Occipital lobe (tissue), 2 donors: Measurements from ENCODE around the gene KCNK16. TPM values are rescaled to one million over a fixed set of nuclear protein-coding genes. Genes with fewer than 3 reads are reported as not detected.
A peak's percentile ranks its signal among the peaks of the same experiment; 100 is the strongest.

Source experiments
- DNase-seq: peaks from one replicate; lab custom pipeline; 2025; lab: John Stamatoyannopoulos, UW
- total RNA-seq: library from RNA; depleted of rRNA; stranded (reverse); fragments of >200 nt; gene quantifications from one replicate; pipeline ENCODE4 v1.2.3, GENCODE V29; 2014

KCNK16 gene
- not detected for total RNA-seq

DNA sequence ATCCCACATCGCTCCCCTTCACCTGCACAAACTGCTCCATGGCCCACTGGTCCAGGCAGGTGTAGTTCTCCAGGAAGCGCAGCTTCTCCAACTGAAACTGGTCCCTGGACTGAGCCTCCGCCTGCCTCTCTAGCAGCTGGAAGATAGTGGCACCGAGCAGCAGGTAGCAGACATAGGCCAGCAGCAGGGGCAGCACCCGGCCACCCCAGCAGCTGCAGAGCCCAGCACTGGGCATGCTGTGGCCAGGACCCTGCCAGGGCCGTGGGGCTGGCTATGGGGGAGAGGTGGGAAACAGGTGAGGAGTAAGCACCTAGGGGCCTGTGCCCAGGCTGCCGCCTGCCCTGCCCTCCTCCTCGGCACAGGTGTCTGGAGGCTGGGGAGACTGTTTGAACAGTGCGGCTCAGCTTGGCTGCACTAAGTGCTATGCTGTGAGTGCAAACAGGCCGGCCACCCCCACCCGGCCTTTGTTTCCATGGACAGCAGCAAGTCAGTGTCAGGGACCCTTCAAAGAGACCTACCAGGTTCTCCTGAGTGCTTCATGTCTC lies at the start of gene KCNK16:
Gene KCNK16, minus strand, starts transcription at position 397 of the 545 bp plus-strand sequence. Its CDS starts 162 bp downstream, at position 235.
- no peak for DNase-seq

DNA sequence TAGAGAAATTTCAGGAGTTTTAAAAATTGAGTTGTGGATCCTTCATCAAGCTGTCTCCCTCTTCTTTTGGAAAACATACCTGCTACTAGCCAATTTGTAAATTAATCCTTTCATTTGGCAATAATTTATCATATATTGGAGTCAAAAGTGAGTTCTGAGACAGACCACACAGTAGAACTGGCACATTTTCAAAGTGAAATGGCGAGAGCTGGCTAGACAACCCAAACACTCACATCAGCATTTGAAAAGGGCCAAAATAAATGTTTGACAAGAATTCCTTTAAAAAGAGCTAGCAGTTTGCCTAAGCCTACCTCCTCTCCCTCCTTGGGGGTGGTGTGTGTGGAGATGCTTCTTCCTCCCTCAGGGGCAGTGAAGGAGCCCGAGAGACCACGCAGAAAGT lies 47.9 kb upstream of the KCNK16 start:
- DNase-seq = no peak

DNA sequence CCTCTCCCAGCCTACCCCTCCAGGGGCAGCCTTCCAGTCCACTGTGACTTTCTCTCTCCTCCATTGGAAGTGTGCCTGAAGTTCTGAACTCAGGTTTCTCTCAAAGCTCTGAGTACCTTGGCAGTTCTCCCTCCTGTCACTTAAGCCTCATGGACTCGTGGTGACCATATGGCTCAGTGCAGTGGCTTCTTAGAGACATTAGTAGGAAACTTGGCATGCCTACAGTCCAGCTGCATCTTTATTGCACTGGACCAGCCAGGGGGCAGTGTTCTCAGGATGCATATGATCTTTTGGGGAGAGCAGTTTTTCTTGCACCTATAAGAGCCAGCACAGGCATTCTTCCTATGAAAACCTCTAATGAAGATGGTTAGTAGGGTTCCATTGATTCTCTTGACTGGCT lies 47.5 kb upstream of the KCNK16 start:
- no peak for DNase-seq

DNA sequence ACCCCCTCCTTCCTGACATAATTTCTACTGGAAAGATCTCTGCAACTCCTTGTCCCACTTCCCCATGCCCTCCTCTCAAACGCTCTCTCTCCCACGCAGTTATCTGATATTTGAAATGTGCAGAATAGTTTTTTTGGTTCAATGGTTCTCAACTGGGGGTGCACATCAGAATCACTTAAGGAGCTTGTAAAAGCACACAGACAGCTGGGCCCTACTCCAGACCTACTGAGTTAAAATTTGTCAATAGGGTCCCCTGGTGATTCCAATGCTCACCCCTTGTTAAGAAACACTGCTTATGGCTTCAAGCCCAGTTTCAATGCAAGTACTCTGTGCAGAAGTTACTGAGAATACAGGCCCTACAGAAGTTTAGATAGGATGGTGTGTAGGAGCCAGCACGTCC lies 45.2 kb upstream of the KCNK16 start:
- no peak for DNase-seq

DNA sequence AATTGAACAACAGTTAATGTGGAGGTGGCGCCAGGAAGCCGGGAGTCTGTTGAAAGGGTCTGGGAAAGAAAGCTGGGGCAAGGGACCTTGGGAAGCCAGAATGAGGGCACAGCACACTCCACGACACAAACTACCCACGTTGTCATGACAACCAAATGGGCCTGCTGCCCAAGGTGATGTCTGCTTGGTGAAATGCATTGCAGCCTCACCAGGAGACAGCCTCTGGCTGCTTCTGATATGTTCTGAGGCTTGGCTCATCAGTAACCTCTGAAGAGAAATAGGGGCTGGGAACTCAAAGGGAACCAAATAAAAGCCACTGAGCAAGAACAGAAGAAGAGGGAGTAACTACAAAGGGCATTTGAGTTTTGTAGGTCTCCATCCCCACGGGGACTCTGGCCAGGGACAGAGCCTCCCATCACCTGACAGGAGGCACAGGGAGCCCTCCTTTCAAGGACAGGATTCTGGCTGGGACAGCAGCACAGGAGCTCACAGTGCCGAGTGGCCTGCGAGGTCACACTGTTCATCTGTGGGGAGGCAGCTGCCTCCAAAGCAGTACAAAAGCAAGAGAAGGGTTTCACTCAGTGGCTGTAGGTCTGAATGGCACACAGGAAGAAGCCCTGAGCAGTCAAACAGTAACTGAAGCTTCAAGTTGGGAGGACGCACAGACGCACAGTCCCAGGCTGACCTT lies 44.6 kb upstream of the KCNK16 start:
- peak; percentile 40 for DNase-seq

DNA sequence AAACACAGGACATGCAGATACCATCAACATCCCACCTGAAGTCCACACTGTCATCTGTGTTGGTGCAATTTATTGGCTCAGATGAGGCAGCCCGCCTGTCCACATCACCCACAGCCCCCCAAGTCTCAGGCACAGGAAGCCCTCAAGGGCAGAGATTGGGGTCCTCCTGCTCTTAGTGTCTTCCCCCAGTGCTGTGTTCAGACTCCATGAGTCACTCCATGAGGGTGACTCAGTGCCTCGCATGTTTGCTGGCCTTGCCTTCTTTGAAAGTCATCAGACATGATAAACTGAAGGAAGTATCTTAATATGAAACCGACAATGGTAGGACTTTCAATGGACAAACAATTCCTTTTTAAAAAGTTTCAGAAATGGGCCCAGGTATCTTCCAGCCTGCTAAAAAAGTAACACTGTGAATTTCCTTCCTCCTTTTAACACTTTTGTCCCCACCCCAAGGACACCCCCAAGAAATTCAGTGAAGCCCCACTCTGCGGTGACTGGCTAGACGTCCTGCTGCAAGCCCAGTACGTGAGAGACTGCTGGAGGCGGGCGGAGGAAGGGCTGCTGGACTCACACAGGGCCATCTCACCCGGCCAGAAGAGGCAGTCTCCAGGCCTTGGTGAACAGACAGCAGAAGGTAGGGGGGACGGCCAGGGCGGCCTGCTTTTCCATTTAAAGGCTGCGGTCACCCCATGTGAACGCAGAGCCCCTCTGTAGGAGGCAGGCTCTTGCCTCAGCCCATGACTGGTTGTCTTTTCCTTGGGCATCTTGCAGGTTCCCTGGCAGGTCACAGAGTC lies 43.0 kb upstream of the KCNK16 start:
- no peak for DNase-seq

DNA sequence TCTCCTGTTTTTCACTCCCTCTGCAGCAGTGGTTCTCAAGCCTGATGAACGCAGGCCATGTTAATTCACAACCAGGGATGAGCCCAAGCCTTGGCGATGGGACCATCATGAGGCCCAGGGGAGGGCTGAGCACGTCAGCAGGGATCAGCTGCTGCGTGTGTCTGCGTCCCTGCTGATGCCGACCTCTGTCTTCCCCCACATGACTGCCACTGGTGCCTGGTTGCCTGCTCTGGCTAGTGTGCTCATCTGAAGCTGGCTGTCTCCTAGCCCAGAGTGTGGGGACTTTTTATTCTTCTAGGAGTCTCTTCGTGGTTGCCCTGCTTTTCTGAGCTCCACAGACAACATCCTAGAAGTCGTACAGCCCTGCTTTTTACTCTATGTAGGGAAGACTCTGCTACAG lies 40.8 kb upstream of the KCNK16 start:
- DNase-seq = no peak

DNA sequence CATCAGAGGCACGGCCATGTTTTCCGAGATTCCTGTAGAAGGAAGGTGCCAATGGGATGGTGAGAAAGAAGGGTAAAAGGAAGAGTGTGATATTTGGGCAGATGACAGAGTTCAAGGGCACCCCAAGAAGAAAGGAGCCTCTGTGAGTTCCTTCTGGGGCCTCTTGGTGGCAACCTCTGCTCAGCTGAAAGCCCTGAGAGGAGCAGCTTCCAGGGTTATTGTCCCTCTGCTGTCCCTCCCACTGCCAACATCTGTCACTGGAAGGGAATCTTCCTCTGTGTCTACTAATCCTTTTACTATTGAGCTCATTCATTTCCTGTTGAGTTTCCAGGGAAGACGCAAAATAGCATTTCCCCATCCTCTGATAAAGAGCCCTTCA lies 40.0 kb upstream of the KCNK16 start:
- peak; percentile 36 for DNase-seq

DNA sequence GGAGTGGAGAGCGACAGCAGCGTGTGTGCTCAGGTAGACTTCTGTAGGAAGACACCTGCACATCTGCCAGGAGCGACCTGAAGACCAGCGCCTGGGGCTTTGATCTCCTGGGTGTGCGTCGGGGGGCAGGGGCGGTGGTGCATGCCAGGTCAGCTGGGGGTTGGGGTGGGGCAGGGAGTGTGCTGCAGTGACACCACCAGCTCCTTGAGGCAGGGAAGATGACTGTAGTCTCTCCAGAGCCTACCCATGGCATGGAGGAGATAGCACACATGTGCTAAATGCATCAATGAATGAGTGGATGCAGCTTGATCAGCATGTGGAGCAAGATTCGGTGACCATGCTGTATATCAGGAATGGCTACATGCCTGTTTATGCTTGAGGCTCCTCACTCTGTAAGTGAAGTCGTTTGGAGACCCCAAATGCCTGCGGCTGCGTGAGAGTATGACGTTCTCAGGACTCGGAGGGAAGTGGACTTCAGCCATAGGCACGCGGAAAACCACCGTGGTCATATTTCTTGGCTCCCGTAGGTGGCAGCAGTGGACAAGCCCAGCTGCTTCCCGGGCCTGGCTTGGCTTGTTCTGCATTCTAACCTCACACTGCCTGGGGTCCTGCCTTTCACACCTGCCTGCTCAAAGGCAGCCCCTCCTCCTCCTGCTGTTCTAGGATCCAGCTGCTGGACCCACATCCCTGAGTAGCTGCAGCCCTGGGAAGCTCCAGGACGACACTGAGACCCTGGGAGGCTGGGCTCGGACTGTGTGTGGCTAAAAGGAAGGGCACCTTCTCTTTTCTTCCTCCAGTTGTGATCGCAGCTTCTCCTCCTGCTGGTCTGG lies 39.4 kb upstream of the KCNK16 start:
- DNase-seq = peak; percentile 58

DNA sequence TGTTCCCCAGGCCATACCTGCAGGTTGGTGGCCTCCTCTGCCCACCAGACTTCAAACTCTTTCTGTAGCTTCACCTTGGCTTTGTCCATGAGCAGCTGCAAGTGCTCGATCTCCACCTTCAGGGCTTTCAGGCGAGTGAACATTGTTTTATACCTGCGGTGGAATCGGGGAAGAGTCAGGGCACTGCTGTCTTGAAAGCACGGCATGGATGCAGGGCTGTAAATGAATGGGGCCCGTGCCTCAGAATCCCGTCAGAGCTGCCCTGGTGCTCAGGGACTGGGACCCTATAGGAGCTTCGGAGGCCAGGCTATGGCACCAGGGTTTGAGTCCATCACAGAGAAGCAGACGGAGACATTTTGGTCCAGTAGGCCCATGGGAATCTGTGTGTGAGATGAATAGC lies 37.9 kb upstream of the KCNK16 start:
- no peak for DNase-seq

DNA sequence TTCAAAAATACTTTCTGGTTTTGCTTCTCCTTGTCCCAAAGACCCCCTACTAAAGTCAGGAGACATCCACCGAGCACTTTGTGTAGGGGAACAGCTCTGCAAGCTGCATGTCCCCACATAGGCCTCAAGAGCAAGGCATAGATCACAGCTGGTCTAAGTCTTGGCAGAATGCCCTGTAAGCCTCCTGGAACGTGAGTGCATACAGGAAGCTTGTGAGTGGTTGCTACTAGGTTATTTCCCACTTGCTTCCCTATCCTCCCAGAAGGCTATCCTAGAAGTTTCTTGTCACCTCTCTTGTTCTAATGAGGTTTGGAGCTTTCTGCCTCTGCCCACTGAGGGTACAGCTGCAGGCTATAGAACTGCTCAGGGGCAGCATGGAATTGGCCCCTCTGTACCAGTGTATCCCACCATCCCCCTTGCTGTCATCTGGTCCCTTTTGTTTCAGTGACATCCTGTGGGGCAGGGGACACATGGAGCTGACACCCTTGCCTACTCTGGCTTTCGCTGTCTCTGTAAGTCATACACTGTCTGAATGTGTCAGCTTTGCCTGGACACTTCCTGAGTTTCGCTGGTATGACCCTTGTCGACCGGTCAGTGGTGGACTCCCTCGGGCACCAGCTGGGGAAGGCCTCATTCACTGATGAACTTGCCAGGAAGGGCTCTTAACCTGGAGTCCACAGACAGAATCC lies 35.6 kb upstream of the KCNK16 start:
- no peak for DNase-seq

DNA sequence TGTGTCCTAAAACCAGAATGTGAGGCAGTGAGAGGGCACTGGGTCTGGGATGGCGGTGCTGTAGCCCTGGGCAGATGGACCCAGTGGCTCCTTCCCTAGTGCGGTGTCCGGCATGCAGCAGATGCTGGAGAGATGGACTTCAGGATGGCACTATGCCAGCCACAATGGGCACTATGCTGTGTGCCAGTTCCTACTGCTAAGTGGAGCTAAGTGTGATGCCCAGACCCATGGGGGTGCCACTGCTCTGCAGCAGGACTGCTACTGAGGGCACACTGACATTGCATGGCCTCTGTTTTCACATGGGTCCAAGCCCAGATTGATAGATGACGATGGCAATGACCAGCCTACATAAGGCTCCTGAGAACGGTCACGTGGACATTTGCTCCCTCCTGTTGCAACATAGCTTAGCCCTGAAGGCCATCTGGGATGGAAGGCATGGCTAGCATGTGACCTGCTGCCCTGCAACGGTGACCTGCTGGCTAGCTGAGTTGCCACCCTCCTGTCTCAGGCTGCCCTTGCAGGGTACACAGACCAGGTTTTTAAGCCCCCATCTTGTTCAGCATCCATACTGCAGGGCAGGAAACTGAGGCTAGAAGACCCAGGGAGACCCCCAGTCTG lies 31.3 kb upstream of the KCNK16 start:
- no peak for DNase-seq

DNA sequence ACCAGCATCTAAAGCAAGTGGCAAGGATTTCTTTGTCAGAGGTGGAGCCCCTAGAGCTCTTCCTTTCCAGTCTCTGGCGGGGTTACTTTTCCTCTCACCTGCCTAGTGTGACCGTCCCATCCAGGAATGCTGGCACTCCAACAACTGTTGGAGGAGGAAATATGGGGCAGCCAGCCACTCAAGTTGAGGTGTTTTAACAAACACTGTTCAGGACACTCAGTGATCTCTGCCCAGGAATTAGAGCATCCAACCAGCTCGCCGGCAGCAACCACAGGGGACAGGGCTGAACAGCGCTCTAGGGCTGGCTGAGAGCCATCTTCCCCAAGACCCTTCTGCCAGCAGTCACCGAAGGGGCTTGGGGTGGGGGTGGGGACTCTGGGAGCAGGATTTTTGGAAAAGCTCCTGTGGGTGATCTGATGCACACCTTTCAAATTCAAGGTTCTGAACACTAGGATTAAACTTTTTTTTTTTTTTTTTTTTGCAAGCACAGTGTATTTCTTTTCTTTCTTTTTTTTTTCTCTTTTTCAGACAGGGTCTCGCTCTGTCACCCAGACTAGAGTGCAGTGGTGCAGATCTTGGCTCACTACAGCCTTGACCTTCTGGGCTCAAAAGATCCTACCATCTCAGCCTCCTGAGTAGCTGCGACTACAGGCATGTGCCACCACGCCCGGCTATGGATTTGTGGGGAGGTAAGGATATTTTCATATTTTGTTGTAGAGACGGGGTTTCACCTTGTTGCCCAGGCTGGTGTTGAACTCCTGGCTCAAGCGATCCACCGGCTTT lies 28.4 kb upstream of the KCNK16 start:
- no peak for DNase-seq

DNA sequence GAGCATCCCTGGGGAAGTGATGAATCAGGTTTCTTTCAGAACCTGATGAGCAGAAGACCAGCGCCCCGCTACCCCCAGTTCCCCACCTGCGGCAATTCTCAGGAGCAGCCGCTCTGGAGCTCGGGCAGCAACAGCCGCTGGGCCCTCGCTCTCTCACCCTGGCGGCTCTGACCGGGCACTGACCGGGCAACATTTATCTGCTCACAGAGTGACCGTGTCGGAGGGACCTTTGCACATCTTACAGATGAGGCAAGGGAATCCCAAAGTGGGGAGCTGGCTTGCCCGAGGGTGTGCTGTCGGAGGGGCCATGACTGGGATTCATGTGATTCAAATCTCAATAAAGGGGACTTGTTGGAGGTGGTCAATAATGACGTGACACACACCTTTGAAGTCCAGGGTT lies 26.2 kb upstream of the KCNK16 start:
- DNase-seq = no peak

DNA sequence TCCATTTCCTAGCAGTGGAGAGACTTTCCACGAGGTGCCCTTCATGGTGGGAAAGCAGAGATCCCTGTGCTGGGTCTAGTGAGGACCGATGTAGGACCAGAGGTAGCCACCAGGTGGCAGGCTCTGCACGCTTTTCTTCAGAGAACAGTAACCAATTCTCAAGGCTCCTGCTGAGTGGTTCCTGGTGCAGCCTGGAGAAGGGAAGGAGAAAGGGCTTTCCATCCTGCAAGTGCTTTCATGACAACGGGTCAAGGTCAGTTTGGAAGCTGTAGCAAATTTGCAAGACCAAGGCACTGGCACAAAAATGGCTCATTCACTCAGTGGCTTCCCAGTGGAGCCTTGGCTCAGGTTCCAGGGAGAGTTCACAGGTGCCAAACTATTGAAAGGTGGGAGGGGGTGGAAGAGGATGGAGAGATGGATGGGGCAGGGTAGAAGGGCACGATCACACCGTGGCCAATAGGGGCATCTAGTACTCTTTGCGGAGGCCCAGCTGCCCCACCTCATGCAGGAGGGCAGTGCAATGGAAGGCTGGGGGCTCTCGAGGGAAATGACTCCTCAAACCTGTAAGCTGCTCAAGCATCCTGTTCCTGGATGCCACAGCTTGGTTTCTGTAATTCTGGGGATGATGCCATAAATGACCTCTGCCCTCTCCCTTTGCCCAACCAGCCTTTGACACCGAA lies 25.5 kb upstream of the KCNK16 start:
- peak; percentile 33 for DNase-seq

DNA sequence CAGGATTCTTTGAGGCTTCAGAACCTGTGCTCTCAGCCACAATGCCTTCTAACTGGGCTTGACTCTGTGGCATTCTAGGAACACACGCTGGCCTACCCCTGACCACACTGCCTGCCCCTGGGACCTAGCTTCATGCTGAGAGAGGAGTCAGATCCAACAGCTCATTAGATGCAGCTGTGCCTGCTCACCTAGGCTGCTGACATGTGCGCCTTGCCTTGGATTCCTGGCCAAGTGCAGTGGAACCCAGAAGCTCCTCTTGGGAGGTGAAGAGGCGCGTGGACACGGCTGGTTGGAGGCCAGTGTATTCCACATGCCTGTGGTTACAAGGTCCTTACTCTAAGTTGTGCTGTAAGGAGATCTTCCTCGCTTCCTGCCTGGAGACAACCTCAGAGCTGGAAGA lies 24.7 kb upstream of the KCNK16 start:
- DNase-seq = no peak

DNA sequence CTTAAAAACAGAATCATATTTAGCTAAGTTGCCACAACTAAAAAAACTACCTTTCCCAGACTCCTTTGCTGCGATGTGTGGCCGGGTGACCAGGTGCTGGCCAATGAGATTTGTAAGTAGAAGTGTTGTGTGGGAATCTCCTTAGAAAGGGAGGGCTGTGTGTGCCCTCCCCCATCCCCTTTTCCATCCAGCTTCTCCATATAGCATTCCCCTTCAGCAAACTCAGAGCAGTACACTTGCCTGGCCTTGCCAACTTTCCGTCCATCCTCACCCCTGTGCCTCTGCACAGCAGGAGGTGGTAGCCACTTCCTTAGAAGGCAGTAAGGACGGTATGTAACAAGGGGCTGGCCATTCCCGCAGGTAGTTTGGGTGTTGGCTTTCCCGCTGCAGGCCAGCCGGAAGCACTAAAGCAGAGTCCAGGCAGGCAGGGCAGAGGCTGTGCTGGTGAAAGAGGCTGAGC lies 22.3 kb upstream of the KCNK16 start:
- no peak for DNase-seq

DNA sequence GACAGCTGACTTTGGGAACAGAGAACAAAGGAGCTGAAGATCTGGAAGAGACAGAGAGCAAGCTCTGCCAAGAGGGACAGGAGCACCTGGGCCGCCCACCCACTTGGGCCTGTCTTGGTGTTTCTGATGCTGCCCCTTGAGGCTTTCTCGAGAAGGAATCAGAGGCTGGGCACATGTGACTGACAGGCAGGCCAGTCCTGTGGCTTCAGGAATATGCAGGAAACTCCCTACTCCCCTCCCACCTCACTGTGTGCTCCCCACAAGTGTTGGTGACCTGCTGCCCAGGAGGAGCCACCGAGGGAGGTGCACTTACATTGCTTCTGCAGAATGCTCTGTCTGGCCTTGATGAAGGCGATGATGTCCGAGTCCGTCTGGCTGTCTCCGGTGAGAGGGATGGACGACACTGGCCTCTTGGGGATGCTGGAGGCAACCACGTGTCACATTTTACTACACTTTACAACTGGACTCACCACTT lies 20.9 kb upstream of the KCNK16 start:
- no peak for DNase-seq

DNA sequence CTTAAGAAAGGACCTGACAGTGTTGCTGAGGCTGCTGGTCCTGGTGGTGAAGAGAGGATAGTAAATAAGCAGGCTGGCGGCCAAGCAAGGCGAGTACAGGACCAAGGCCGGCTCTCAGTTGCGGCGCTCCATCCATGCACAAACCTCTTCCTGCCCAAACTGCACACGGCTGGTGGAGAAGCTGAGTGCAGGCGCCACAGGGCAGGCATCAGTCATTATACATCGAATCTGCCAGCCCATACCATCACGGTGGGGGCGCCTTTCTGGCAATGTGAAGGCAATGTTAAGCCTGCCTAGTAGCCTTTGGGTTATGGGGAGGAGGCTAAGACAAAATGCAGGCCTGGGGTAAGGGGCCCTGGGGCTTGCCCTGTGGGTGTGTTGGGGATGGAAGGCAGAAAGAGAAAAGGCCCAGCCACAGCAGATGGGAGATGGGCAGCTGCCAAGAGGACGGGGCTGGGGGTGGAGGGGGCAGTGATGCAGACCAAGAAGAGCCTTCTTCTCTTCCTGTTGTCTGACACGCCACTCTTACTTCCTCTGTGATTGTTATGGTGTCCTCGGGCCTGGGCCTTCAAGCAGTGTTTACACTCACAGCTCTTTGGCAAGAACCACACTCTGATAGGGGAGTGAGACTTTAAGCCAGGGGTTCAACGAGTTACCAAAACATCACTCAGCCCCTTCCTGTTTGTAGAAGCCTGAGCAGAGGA lies 20.3 kb upstream of the KCNK16 start:
- no peak for DNase-seq
